C4-2B (cell line): ENCODE data around the gene STXBP5L.
A peak's percentile ranks its signal among the peaks of the same experiment; 100 is the strongest.
"Not testable (repeated sequence)": the region's sequence is repeated elsewhere in the genome, so short reads cannot be mapped to it uniquely, and the experiment has no call there.

Experiments used
- H3K27ac ChIP-seq: fragments of 450-650 bp; 2 replicates; pipeline ENCODE4 v1.5.1; 2017
- CTCF ChIP-seq: fragments of 450-650 bp; conservative IDR thresholded peaks from 2 replicates; pipeline ENCODE4 v1.5.1; 2017; ENCODE audit warnings: mild to moderate bottlenecking
- ZFX ChIP-seq: fragments of 450-650 bp; IDR thresholded peaks from 2 replicates; pipeline ENCODE4 v1.6.1; 2017

The STXBP5L gene

GRCh38 chr3:120894316-120895057, 13.5 kb upstream of the STXBP5L start:
- TF ChIP-seq ZFX (no peak), CTCF (no peak)
- peak overlapping the region; percentile 46; the same call in 1 of the 2 replicates for H3K27ac ChIP-seq

GRCh38 chr3:120901716-120902115, 6.3 kb upstream of the STXBP5L start:
- not testable (repeated sequence) for H3K27ac ChIP-seq

GRCh38 chr3:120903221-120903620, 4.8 kb upstream of the STXBP5L start:
- no peak for TF ChIP-seq ZFX
- TF ChIP-seq CTCF: no peak

GRCh38 chr3:120907659-120908029, 361 bp upstream of the STXBP5L start:
- TF ChIP-seq CTCF (no peak), ZFX (no peak)

More at GRCh38 chr3:120903221-120903620, 4.8 kb upstream of the STXBP5L start:
- H3K27ac ChIP-seq: no peak overlapping the region

GRCh38 chr3:120908795-120909601, 993 bp downstream of the STXBP5L start:
- peak overlapping the region; percentile 92 for H3K27ac ChIP-seq
- TF ChIP-seq CTCF (no peak), ZFX (no peak)

More at GRCh38 chr3:120907659-120908029, 361 bp upstream of the STXBP5L start:
- peak overlapping the region; percentile 92; the same call in 1 of the 2 replicates for H3K27ac ChIP-seq

GRCh38 chr3:120909602-120909878, 1.5 kb downstream of the STXBP5L start:
- peak overlapping the region; percentile 92 for H3K27ac ChIP-seq
- TF ChIP-seq CTCF (no peak), ZFX (no peak)

GRCh38 chr3:120926146-120926545, 18.1 kb downstream of the STXBP5L start:
- no peak for TF ChIP-seq CTCF
- H3K27ac ChIP-seq: no peak overlapping the region
